KOPT-K1 (cell line): Measurements from ENCODE around the gene MMP14.

Source experiments
- H3K27ac ChIP-seq: fragments of 200-600 bp; sonication (generic); 2 replicates; pipeline ENCODE4 v1.5.1; 2016; ENCODE audit warnings: antibody characterized with exemption, mild to moderate bottlenecking, low read depth, low read length; ENCODE audit not compliant: poor library complexity, severe bottlenecking
- H3K36me3 ChIP-seq: fragments of 200-600 bp; sonication (generic); 2 replicates; pipeline ENCODE4 v1.5.1; 2017; ENCODE audit warnings: antibody characterized with exemption, mild to moderate bottlenecking, low read length, moderate library complexity; ENCODE audit not compliant: insufficient read depth
- H3K9me3 ChIP-seq: fragments of 200-600 bp; sonication (generic); 2 replicates; pipeline ENCODE4 v1.5.1; 2017; ENCODE audit warnings: antibody characterized with exemption, low read length, mild to moderate bottlenecking; ENCODE audit not compliant: insufficient read depth, poor library complexity, severe bottlenecking

The MMP14 gene

GRCh38 chr14:22892488-22892887 is 56.1 kb downstream of the MMP14 start:
- no peak overlapping the region for H3K27ac ChIP-seq
- no peaks in the 10 kb centered on the region for H3K9me3 ChIP-seq
- no peaks in the 10 kb centered on the region for H3K36me3 ChIP-seq

- Histone ChIP-seq H3K36me3 (peaks cover 11% of the 10 kb centered on the region; the same call in 1 of the 2 replicates), H3K9me3 (no peaks in the 10 kb centered on the region), H3K27ac (no peak overlapping the region)
These were observed 57.3 kb downstream of the MMP14 start for GRCh38 chr14:22893706-22894105.

GRCh38 chr14:22895402-22895801 is 59.0 kb downstream of the MMP14 start:
- no peak overlapping the region for H3K27ac ChIP-seq
- H3K36me3 ChIP-seq: peaks cover 28% of the 10 kb centered on the region; the same call in 1 of the 2 replicates
- H3K9me3 ChIP-seq: no peaks in the 10 kb centered on the region

- Histone ChIP-seq H3K9me3 (no peaks in the 10 kb centered on the region), H3K36me3 (peaks cover 37% of the 10 kb centered on the region), H3K27ac (no peak overlapping the region)
These were observed 60.0 kb downstream of the MMP14 start for GRCh38 chr14:22896356-22896755.

- no peak overlapping the region for H3K27ac ChIP-seq
- H3K9me3 ChIP-seq: no peaks in the 10 kb centered on the region
- H3K36me3 ChIP-seq: peaks cover 41% of the 10 kb centered on the region
These were observed 60.4 kb downstream of the MMP14 start for GRCh38 chr14:22896760-22897159.

- Histone ChIP-seq H3K36me3 (peaks cover 47% of the 10 kb centered on the region), H3K27ac (no peak overlapping the region), H3K9me3 (no peaks in the 10 kb centered on the region)
These were observed 61.0 kb downstream of the MMP14 start for GRCh38 chr14:22897357-22897756.
